KMS-11 (cell line): ENCODE measurements around the gene AIFM3.

Experiments
- H2AFZ ChIP-seq: fragments of 200-600 bp; sonication (generic); 2 replicates; pipeline ENCODE4 v1.6.1; 2016; ENCODE audit warnings: antibody characterized with exemption, mixed run types, low read depth
- H3K27ac ChIP-seq: fragments of 200-600 bp; sonication (generic); 2 replicates; pipeline ENCODE4 v1.6.1; 2016; ENCODE audit warnings: mild to moderate bottlenecking, mixed run types
- H3K27me3 ChIP-seq: fragments of 200-600 bp; sonication (generic); 2 replicates; pipeline ENCODE4 v1.6.1; 2017; ENCODE audit warnings: mild to moderate bottlenecking, low read depth, mixed run types, moderate library complexity; ENCODE audit not compliant: insufficient read depth
- H3K36me3 ChIP-seq: fragments of 200-600 bp; sonication (generic); 2 replicates; pipeline ENCODE4 v1.6.1; 2017; ENCODE audit warnings: mild to moderate bottlenecking, mixed run types; ENCODE audit not compliant: insufficient read depth
- H3K4me1 ChIP-seq: fragments of 200-600 bp; sonication (generic); 2 replicates; pipeline ENCODE4 v1.6.1; 2016; ENCODE audit warnings: mild to moderate bottlenecking, low read depth, mixed run types; ENCODE audit not compliant: poor library complexity, severe bottlenecking
- H3K4me2 ChIP-seq: fragments of 200-600 bp; sonication (generic); 2 replicates; pipeline ENCODE4 v1.7.0; 2016; ENCODE audit warnings: mild to moderate bottlenecking, mixed run types
- H3K4me3 ChIP-seq: fragments of 200-600 bp; sonication (generic); IDR thresholded peaks from 2 replicates; pipeline ENCODE4 v1.6.1; 2017; ENCODE audit warnings: low read depth, low read length, mixed read lengths; ENCODE audit not compliant: insufficient read depth
- H3K79me2 ChIP-seq: fragments of 200-600 bp; sonication (generic); 2 replicates; pipeline ENCODE4 v1.6.1; 2016; ENCODE audit warnings: low read depth, mixed run types; ENCODE audit not compliant: insufficient read depth
- H3K9ac ChIP-seq: fragments of 200-600 bp; sonication (generic); 2 replicates; pipeline ENCODE4 v1.6.1; 2016; ENCODE audit warnings: mild to moderate bottlenecking, mixed run types
- H4K20me1 ChIP-seq: fragments of 200-600 bp; sonication (generic); 2 replicates; pipeline ENCODE4 v1.6.1; 2016; ENCODE audit warnings: mild to moderate bottlenecking, mixed run types; ENCODE audit not compliant: insufficient read depth
- TF ChIP-seq, protein P1 (sequence below): fragments of 200-600 bp; sonication (generic); conservative IDR thresholded peaks from 2 replicates; pipeline ENCODE4 v1.6.1; 2017; ENCODE audit warnings: low read depth, mild to moderate bottlenecking, antibody characterized with exemption, low read length, moderate library complexity, mixed read lengths

Gene AIFM3

DNA sequence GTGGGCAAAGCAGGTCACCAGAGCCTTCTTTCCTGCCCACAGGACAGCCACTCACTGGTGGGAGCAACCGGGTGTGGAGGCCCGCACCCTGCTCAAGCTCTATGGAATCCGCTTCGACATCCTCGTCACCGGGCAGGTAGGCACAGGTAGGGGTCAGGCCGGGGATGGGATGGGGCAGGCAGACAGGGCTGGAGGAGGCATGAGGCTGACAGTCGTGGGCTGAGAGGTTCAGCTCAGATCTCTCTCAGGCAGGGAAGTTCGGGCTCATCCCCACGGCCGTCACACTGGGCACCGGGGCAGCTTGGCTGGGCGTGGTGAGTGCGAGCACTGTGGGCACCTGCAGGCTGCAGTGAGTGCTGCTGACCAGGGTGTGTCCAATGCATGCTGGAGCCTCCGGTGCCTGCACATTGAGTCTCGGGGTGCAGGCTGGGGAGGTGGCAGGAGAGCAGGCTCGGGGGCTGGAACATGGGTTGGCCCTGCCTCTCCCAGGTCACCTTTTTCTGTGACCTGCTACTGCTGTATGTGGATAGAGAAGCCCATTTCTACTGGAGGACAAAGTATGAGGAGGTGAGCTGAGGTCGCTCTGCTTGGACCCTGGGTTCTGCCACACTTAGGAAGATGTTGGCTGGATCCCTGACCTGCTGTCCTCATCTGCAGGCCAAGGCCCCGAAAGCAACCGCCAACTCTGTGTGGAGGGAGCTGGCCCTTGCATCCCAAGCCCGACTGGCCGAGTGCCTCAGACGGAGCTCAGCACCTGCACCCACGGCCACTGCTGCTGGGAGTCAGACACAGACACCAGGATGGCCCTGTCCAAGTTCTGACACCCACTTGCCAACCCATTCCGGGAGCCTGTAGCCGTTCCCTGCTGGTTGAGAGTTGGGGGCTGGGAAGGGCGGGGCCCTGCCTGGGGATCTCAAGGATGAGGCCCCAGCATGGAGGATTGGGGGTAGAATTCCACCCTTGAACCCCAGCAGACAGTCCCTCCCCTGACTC lies 59.0 kb downstream of the AIFM3 start:
- H4K20me1 ChIP-seq: no peaks in the 10 kb centered on the region
- H3K36me3 ChIP-seq: no peaks in the 10 kb centered on the region
- TF ChIP-seq, protein P1, sequence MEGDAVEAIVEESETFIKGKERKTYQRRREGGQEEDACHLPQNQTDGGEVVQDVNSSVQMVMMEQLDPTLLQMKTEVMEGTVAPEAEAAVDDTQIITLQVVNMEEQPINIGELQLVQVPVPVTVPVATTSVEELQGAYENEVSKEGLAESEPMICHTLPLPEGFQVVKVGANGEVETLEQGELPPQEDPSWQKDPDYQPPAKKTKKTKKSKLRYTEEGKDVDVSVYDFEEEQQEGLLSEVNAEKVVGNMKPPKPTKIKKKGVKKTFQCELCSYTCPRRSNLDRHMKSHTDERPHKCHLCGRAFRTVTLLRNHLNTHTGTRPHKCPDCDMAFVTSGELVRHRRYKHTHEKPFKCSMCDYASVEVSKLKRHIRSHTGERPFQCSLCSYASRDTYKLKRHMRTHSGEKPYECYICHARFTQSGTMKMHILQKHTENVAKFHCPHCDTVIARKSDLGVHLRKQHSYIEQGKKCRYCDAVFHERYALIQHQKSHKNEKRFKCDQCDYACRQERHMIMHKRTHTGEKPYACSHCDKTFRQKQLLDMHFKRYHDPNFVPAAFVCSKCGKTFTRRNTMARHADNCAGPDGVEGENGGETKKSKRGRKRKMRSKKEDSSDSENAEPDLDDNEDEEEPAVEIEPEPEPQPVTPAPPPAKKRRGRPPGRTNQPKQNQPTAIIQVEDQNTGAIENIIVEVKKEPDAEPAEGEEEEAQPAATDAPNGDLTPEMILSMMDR: no peak
- H3K4me2 ChIP-seq: no peak overlapping the region
- no peak overlapping the region for H3K4me3 ChIP-seq
- H3K9ac ChIP-seq: no peak overlapping the region
- H3K27ac ChIP-seq: no peak overlapping the region
- H3K4me1 ChIP-seq: no peaks in the 10 kb centered on the region
- no peaks in the 10 kb centered on the region for H3K79me2 ChIP-seq
- peaks cover 3% of the 10 kb centered on the region; the same call in 1 of the 2 replicates for H3K27me3 ChIP-seq
- no peak overlapping the region for H2AFZ ChIP-seq

DNA sequence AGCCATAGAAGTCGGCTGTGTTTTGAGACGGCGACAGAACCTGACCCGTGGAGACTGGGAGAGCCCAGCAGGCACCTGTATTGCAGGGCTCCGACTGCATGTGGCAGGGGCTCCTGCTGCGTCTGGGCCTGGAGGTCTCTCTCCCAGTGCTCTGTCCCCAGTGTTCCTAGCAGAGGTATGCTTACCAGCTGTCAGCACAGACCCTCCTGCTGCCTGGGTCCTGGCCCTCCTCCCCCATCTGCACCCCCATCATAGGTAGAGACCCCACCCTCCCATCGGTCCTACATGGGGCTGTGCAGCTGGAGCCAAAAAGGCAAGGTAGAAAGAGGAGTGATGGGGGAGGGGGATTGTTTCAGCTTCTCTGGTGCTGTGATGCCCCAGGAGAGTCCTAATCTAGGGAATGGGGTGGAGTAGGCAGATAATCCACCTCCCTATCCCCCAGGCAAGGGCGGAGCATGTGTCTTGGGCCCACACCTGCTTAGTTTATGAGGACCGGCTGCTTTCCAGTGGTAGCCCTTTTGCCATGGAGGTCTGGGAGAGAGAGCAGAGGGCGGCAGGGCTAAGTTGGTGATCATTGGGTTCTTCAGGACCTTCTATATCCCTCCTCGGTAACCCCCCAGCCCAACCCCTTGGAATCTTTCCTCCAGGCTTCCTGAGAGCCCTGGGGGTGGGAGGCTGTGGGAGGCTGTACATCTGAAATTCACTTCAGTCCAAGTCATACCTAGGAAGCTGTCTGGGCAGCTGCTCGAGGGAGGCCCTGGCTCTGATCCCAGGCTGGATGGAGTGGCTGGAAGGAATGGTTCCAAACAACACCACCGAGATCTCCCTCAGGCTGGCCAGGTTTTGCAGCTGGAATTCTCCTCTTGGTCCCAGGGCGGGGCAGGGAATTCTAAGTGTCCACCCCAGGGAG lies 60.0 kb downstream of the AIFM3 start:
- H2AFZ ChIP-seq: no peak overlapping the region

DNA sequence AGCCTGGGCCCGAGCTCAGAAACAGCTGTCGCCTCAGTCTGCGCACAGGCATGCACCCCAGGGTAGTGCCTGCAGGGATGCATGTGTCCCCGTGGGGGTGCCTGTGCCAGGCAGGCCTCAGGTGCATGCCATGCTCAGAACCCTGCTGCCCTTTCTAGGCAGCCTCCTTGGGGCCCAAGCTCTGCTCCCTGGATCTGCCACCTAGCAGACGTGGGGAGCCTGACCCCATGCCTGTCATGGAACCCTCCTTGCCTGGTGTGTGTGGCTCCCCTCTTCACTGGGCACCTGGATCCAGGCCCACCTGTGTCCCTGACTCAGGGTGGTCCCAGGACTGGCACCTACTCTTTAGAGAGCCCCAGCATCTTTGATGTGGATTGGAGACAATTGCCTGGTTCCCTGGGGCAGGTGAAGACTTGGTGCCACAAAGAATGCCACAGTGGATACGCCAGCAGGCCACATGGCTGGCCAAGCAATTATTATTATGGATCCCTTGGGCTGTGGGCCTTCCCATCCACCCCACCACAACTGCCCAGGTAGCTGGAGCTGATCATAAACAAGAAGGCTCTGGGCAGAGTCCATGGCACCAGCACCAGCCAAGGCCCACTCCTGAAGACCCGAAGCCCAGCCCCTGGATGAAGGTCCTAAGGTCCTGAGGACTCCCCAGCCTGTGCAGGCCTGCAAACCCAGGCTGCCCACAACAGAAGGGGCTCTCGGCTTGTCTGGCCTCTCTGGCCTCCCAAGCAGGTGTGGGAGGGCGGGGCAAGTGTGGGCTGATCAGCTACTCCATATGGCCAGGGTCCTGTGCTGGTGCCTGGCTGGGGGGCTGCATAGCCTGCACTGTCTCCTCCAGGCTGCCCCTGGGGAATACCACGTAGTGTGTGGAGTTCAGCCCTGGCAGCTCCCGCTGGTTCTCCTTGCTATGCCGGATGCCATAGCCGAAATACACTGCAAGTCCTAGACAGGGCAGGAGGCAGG lies 61.5 kb downstream of the AIFM3 start:
- Histone ChIP-seq H3K9ac (no peak overlapping the region), H3K36me3 (no peaks in the 10 kb centered on the region), H3K79me2 (no peaks in the 10 kb centered on the region), H3K27ac (no peak overlapping the region), H3K4me3 (no peak overlapping the region), H4K20me1 (no peaks in the 10 kb centered on the region), H3K4me1 (no peaks in the 10 kb centered on the region), H3K4me2 (no peak overlapping the region), H2AFZ (no peak overlapping the region), H3K27me3 (peaks cover 3% of the 10 kb centered on the region; the same call in 1 of the 2 replicates)
- TF ChIP-seq, protein P1: no peak

More for the DNA sequence above, 60.0 kb downstream of the AIFM3 start:
- TF ChIP-seq, protein P1: no peak
- no peaks in the 10 kb centered on the region for H3K79me2 ChIP-seq
- H3K27me3 ChIP-seq: peaks cover 3% of the 10 kb centered on the region; the same call in 1 of the 2 replicates
- no peak overlapping the region for H3K9ac ChIP-seq
- no peak overlapping the region for H3K4me2 ChIP-seq
- no peaks in the 10 kb centered on the region for H4K20me1 ChIP-seq
- no peak overlapping the region for H3K4me3 ChIP-seq
- no peaks in the 10 kb centered on the region for H3K4me1 ChIP-seq
- no peaks in the 10 kb centered on the region for H3K36me3 ChIP-seq
- H3K27ac ChIP-seq: no peak overlapping the region
